GM18907 (cell line): ENCODE data around the gene SCTR.

ENCODE experiments used
- ATAC-seq: cut with Tn5 transposase; IDR thresholded peaks from one replicate; pipeline ENCODE4 v1.9.1; 2021; ENCODE audit warnings: mild to moderate bottlenecking, moderate library complexity; ENCODE audit not compliant: unreplicated experiment

SCTR gene

GRCh38 chr2:119525614-119526013 lies 1.3 kb upstream of the SCTR start:
- no peak for ATAC-seq

GRCh38 chr2:119523383-119523951 lies 816 bp downstream of the SCTR start:
- ATAC-seq = no peak

GRCh38 chr2:119522671-119523070 lies 1.6 kb downstream of the SCTR start:
- no peak for ATAC-seq

- ATAC-seq = no peak
Observed at GRCh38 chr2:119521433-119522050, 2.7 kb downstream of the SCTR start.

GRCh38 chr2:119520696-119521432 lies 3.4 kb downstream of the SCTR start:
- no peak for ATAC-seq

GRCh38 chr2:119519057-119519408 lies 5.2 kb downstream of the SCTR start:
- ATAC-seq = no peak

- no peak for ATAC-seq
Observed at GRCh38 chr2:119518401-119519056, 5.8 kb downstream of the SCTR start.

GRCh38 chr2:119517433-119517832 lies 6.8 kb downstream of the SCTR start:
- peak; percentile 86 for ATAC-seq

GRCh38 chr2:119516121-119516520 lies 8.2 kb downstream of the SCTR start:
- ATAC-seq = no peak

GRCh38 chr2:119513832-119514231 lies 10.5 kb downstream of the SCTR start:
- ATAC-seq = no peak

GRCh38 chr2:119512946-119513345 lies 11.3 kb downstream of the SCTR start:
- ATAC-seq = no peak

- no peak for ATAC-seq
Observed at GRCh38 chr2:119511989-119512388, 12.3 kb downstream of the SCTR start.

- ATAC-seq = no peak
Observed at GRCh38 chr2:119508756-119509155, 15.5 kb downstream of the SCTR start.

GRCh38 chr2:119496682-119497081 lies 27.6 kb downstream of the SCTR start:
- no peak for ATAC-seq

GRCh38 chr2:119495948-119496347 lies 28.3 kb downstream of the SCTR start:
- ATAC-seq = no peak

- no peak for ATAC-seq
Observed at GRCh38 chr2:119494163-119494790, 30.0 kb downstream of the SCTR start.

- ATAC-seq = no peak
Observed at GRCh38 chr2:119491776-119492525, 32.3 kb downstream of the SCTR start.

GRCh38 chr2:119490653-119491195 lies 33.6 kb downstream of the SCTR start:
- no peak for ATAC-seq

- ATAC-seq = no peak
Observed at GRCh38 chr2:119490106-119490505, 34.2 kb downstream of the SCTR start.

GRCh38 chr2:119489232-119489952 lies 34.9 kb downstream of the SCTR start:
- ATAC-seq = no peak
